HepG2 (cell line): ENCODE measurements around the gene ATR. TPM values are rescaled to one million over a fixed set of nuclear protein-coding genes. Genes with fewer than 3 reads are reported as not detected.

Experiments used
- CEBPB ChIP-seq: IDR thresholded peaks from 2 replicates; pipeline ENCODE4 v1.6.1; 2011; ENCODE audit warnings: low read depth, low read length, improper control_type of control experiment, borderline replicate concordance
- FOXP1 ChIP-seq, 2 experiments: fragments of 450-650 bp in 1 of 2; IDR thresholded peaks; 2 replicates each; pipeline ENCODE4 v1.6.1; 2017 to 2018; ENCODE audit warnings: antibody characterized with exemption in 1 of 2
- HNF4A ChIP-seq: sonication (generic); formaldehyde crosslinking; IDR thresholded peaks from 2 replicates; pipeline ENCODE4 v1.4.0; 2020; ENCODE audit warnings: missing genetic modification reagents
- HNF4G ChIP-seq, 2 experiments: sonication (generic) in 1 of 2; formaldehyde crosslinking in 1 of 2; IDR thresholded peaks; 2 replicates each; pipeline versions ENCODE4 v1.4.0 to v1.6.1; 2011 to 2020; ENCODE audit warnings: borderline replicate concordance in 2 of 2, low read depth in 2 of 2, mild to moderate bottlenecking in 2 of 2, low read length in 1 of 2, missing genetic modification reagents in 1 of 2, moderate library complexity in 1 of 2
- HOXA5 ChIP-seq: sonication (generic); formaldehyde crosslinking; IDR thresholded peaks from 2 replicates; pipeline ENCODE4 v1.4.0; 2020; ENCODE audit warnings: missing genetic modification reagents
- IKZF5 ChIP-seq: IDR thresholded peaks from 2 replicates; pipeline ENCODE4 v1.6.1; 2018; ENCODE audit warnings: missing genetic modification reagents, mild to moderate bottlenecking, missing compliant biosample characterization
- KLF9 ChIP-seq: IDR thresholded peaks from 2 replicates; pipeline ENCODE4 v1.6.1; 2016; ENCODE audit warnings: low read depth
- KMT2B ChIP-seq: IDR thresholded peaks from 2 replicates; pipeline ENCODE4 v1.6.1; 2016; ENCODE audit warnings: missing genetic modification reagents, missing compliant biosample characterization
- LRRFIP1 ChIP-seq: sonication (generic); formaldehyde crosslinking; conservative IDR thresholded peaks from 2 replicates; pipeline ENCODE4 v1.4.0; 2020; ENCODE audit warnings: missing genetic modification reagents
- MED8 ChIP-seq: sonication (generic); formaldehyde crosslinking; IDR thresholded peaks from 2 replicates; pipeline ENCODE4 v1.8.1; 2023; ENCODE audit warnings: mild to moderate bottlenecking, missing genetic modification reagents; ENCODE audit not compliant: insufficient replicate concordance
- NCOA1 ChIP-seq: sonication (generic); formaldehyde crosslinking; IDR thresholded peaks from 2 replicates; pipeline ENCODE4 v1.9.0; 2021; ENCODE audit warnings: missing genetic modification reagents
- NFATC3 ChIP-seq: sonication (generic); formaldehyde crosslinking; IDR thresholded peaks from 2 replicates; pipeline ENCODE4 v1.5.1; 2020; ENCODE audit warnings: mild to moderate bottlenecking, missing genetic modification reagents
- ONECUT2 ChIP-seq: sonication (generic); formaldehyde crosslinking; IDR thresholded peaks from 2 replicates; pipeline ENCODE4 v1.4.0; 2020; ENCODE audit warnings: missing genetic modification reagents
- PRPF4 ChIP-seq: fragments of 200-400 bp; formaldehyde crosslinking; IDR thresholded peaks from 2 replicates; pipeline ENCODE4 v1.6.1; 2016; ENCODE audit warnings: low read length, low read depth; ENCODE audit not compliant: poor library complexity, severe bottlenecking
- RARG ChIP-seq: sonication (generic); formaldehyde crosslinking; IDR thresholded peaks from 2 replicates; pipeline ENCODE4 v1.4.0; 2020; ENCODE audit warnings: low read depth, mild to moderate bottlenecking, missing genetic modification reagents
- REXO4 ChIP-seq: sonication (generic); formaldehyde crosslinking; IDR thresholded peaks from 2 replicates; pipeline ENCODE4 v1.8.0; 2022; ENCODE audit warnings: missing genetic modification reagents, mild to moderate bottlenecking, borderline replicate concordance
- SALL1 ChIP-seq: sonication (generic); formaldehyde crosslinking; IDR thresholded peaks from 2 replicates; pipeline ENCODE4 v1.8.0; 2022; ENCODE audit warnings: mild to moderate bottlenecking, missing genetic modification reagents
- SP1 ChIP-seq, 2 experiments: fragments of 450-650 bp in 1 of 2; sonication (generic) in 1 of 2; formaldehyde crosslinking in 1 of 2; IDR thresholded peaks; 2 replicates each; pipeline versions ENCODE4 v1.4.0 to v1.6.1; 2016 to 2020; ENCODE audit warnings: missing genetic modification reagents in 1 of 2
- SRF ChIP-seq: IDR thresholded peaks from 2 replicates; pipeline ENCODE4 v1.6.1; 2011; ENCODE audit warnings: mild to moderate bottlenecking, low read depth, low read length, moderate library complexity
- ZNF160 ChIP-seq: sonication (generic); formaldehyde crosslinking; IDR thresholded peaks from 2 replicates; pipeline ENCODE4 v1.8.0; 2022; ENCODE audit warnings: mild to moderate bottlenecking, inconsistent platforms, missing genetic modification reagents
- ZNF224 ChIP-seq: sonication (generic); formaldehyde crosslinking; IDR thresholded peaks from 2 replicates; pipeline ENCODE4 v1.5.0; 2020; ENCODE audit warnings: mild to moderate bottlenecking, missing genetic modification reagents
- ZNF235 ChIP-seq: sonication (generic); formaldehyde crosslinking; IDR thresholded peaks from 2 replicates; pipeline ENCODE4 v1.8.1; 2023; ENCODE audit warnings: mild to moderate bottlenecking, missing genetic modification reagents, borderline replicate concordance
- ZNF331 ChIP-seq: sonication (generic); formaldehyde crosslinking; IDR thresholded peaks from 2 replicates; pipeline ENCODE4 v1.4.0; 2020; ENCODE audit warnings: missing genetic modification reagents
- ZNF414 ChIP-seq: sonication (generic); formaldehyde crosslinking; IDR thresholded peaks from 2 replicates; pipeline ENCODE4 v1.5.0; 2020; ENCODE audit warnings: missing genetic modification reagents
- ZNF557 ChIP-seq: sonication (generic); formaldehyde crosslinking; IDR thresholded peaks from 2 replicates; pipeline ENCODE4 v1.4.0; 2020; ENCODE audit warnings: missing genetic modification reagents
- ZNF614 ChIP-seq: IDR thresholded peaks from 2 replicates; pipeline ENCODE4 v1.6.1; 2018; ENCODE audit warnings: missing biosample characterization, missing genetic modification reagents, inconsistent platforms, borderline replicate concordance
- ZSCAN5A ChIP-seq: sonication (generic); formaldehyde crosslinking; IDR thresholded peaks from 2 replicates; pipeline ENCODE4 v1.8.0; 2022; ENCODE audit warnings: mild to moderate bottlenecking, missing genetic modification reagents, borderline replicate concordance
- polyA plus RNA-seq, 8 experiments: library from polyadenylated mRNA; depleted of rRNA in 3 of 8; stranded (reverse) in 7 of 8; unstranded in 1 of 8; fragments of >200 nt; fragmentation: Illumina TruSeq in 4 of 8; extraction: Trizol in 4 of 8; gene quantifications; 2 replicates each; pipeline versions ENCODE4 v1.2.1 to v1.2.3, GENCODE V29; 2011 to 2016; ENCODE audit warnings: low read depth in 4 of 8, missing spikeins in 1 of 8, mixed read lengths in 1 of 8; ENCODE audit not compliant: insufficient read depth in 1 of 8
- total RNA-seq, 5 experiments: library from RNA; depleted of rRNA; stranded (reverse); fragments of >200 nt; fragmentation: Illumina TruSeq; extraction: Trizol; gene quantifications; 2 replicates each; pipeline ENCODE4 v1.2.3, GENCODE V29; 2016; ENCODE audit warnings: low read depth in 1 of 5

ATR gene
- total and polyA plus RNA-seq, 2 of the 13 experiments (the other 11 are each of a cell fraction or from before 2014, with no cell fraction given) = 6.6 to 17.0 TPM

- TF ChIP-seq ZSCAN5A (CRISPR knock-in tag) (no peak), ZNF614 (no peak), HOXA5 (CRISPR knock-in tag) (no peak), RARG (CRISPR knock-in tag) (no peak), ZNF224 (CRISPR knock-in tag) (no peak), HNF4G (IDR thresholded peaks at IDR 0.05; ENCODE audit: borderline replicate concordance, low read depth, low read length) (0 out of 2 replicates have a peak, but pooled peaks have one; percentile 6), HNF4G (CRISPR knock-in tag; IDR thresholded peaks at IDR 0.05; ENCODE audit: borderline replicate concordance, low read depth) (no peak), SRF (no peak), NFATC3 (no peak), ZNF235 (CRISPR knock-in tag) (no peak), ZNF160 (CRISPR knock-in tag) (no peak), KMT2B (CRISPR knock-in tag) (no peak), LRRFIP1 (CRISPR knock-in tag) (no peak), SALL1 (no peak), HNF4A (peak; percentile 29; the same call in 1 of the 2 replicates), KLF9 (no peak), IKZF5 (CRISPR knock-in tag) (no peak), MED8 (no peak), NCOA1 (no peak), ZNF557 (CRISPR knock-in tag) (no peak), CEBPB (peak; percentile 34; the same call in 1 of the 2 replicates), FOXP1 (IDR thresholded peaks at IDR 0.05) (no peak), FOXP1 (CRISPR knock-in tag; IDR thresholded peaks at IDR 0.05) (no peak), PRPF4 (no peak), ZNF414 (no peak), ZNF331 (CRISPR knock-in tag) (peak; percentile 99), ONECUT2 (CRISPR knock-in tag) (no peak), REXO4 (CRISPR knock-in tag) (no peak), SP1 (IDR thresholded peaks at IDR 0.05) (no peak), SP1 (CRISPR knock-in tag; IDR thresholded peaks at IDR 0.05) (no peak)
These were observed 42.0 kb downstream of the ATR start (continued) for GRCh38 chr3:142536519-142536918.
